Adrenal gland (tissue), 12 donors: ENCODE results near the gene GPHB5. TPM values are rescaled to one million over a fixed set of nuclear protein-coding genes. Genes with fewer than 3 reads are reported as not detected.

ENCODE experiments used
- DNase-seq, 7 donors: peaks; one replicate each; pipeline ENCODE4 v3.0.0-alpha.2; 2019 to 2020
- H3K27ac ChIP-seq, 5 donors: fragments of 200-600 bp; sonication (generic) in 4 of 5; 1 replicate in 3 of 5; 2 replicates in 2 of 5; pipeline versions ENCODE4 v1.5.1 to v1.8.0; 2016 to 2020; ENCODE audit warnings: mild to moderate bottlenecking in 1 of 5
- H3K27me3 ChIP-seq: fragments of 200-600 bp; 2 replicates; pipeline ENCODE4 v1.8.0; 2021
- H3K36me3 ChIP-seq, 2 donors: fragments of 200-600 bp; replicated peaks in 1 of 2; 1 replicate in 1 of 2; 2 replicates in 1 of 2; pipeline versions ENCODE4 v1.5.1 to v1.8.0; 2018 to 2022
- H3K4me1 ChIP-seq, 2 donors: fragments of 200-600 bp; replicated peaks in 1 of 2; 1 replicate in 1 of 2; 2 replicates in 1 of 2; pipeline versions ENCODE4 v1.5.1 to v1.8.0; 2018 to 2021
- H3K4me3 ChIP-seq, 4 donors: fragments of 200-600 bp; sonication (generic) in 3 of 4; one replicate each; pipeline ENCODE4 v1.5.1; 2016 to 2018
- H3K9me3 ChIP-seq, 3 donors: fragments of 200-600 bp; sonication (generic) in 1 of 3; replicated peaks in 1 of 3; 1 replicate in 2 of 3; 2 replicates in 1 of 3; pipeline versions ENCODE4 v1.5.1 to v1.8.0; 2016 to 2021
- POLR2A ChIP-seq, 2 donors: fragments of 450-650 bp; IDR thresholded peaks; one replicate each; pipeline ENCODE4 v1.6.1; 2017; ENCODE audit warnings: antibody characterized with exemption in 2 of 2, mild to moderate bottlenecking in 2 of 2, moderate library complexity in 1 of 2
- WGBS, 4 donors: extraction: QIAGEN DNeasy Blood & Tissue Kit in 2 of 4; methylation state at CpG; one replicate each; pipeline versions ENCODE4 v1.1.5 to v1.1.7; 2013 to 2017; 5-methylcytosine and 5-hydroxymethylcytosine counted together
- intact Hi-C, 2 donors: fragments of 100-400 bp; cut with DNase I; formaldehyde crosslinking; loops; one replicate each; pipeline versions ENCODE4 v1.14.1 to v1.15.0; 2022 to 2023
- polyA plus RNA-seq, 3 donors: library from polyadenylated mRNA; stranded (reverse); fragments of 200-250 nt in 2 of 3; fragments of 350-450 nt in 1 of 3; fragmentation: Illumina TruSeq in 1 of 3; extraction: RNeasy Lipid Tissue Mini Kit (QIAGEN cat#74804) in 1 of 3; gene quantifications; one replicate each; pipeline ENCODE4 v1.2.3, GENCODE V29; 2013 to 2014
- total RNA-seq, 9 donors: library from RNA; depleted of rRNA in 4 of 9; stranded (reverse); fragments of >200 nt in 4 of 9; fragments of 120-200 nt in 1 of 9; fragmentation: NEBNext Ultra II Directional in 1 of 9; extraction: Animal tissue kit (Norgen Biotek cat#: 25700) in 1 of 9; gene quantifications; one replicate each; pipeline versions ENCODE4 v1.1.0 to v1.2.4, GENCODE V29; 2013 to 2023
- TF ChIP-seq, protein P1 (sequence below), 6 experiments: fragments of 450-650 bp in 4 of 6; fragments of 200-600 bp in 2 of 6; sonication (generic) in 1 of 6; IDR thresholded peaks; 1 replicate in 5 of 6; 2 replicates in 1 of 6; pipeline versions ENCODE4 v1.5.1 to v1.8.0; 2016 to 2021; ENCODE audit warnings: antibody characterized with exemption in 6 of 6, mild to moderate bottlenecking in 2 of 6, moderate library complexity in 1 of 6
- donor health status: healthy with polysubstance abuse.
- donor health status: Bipolar disorder and iron deficiency.
- donor health status: DM: yes; HTN: yes; CAD: no.
- donor health status: DM: no; HTN: no; CAD: no.
- donor health status: DM: no; HTN: no; CAD: no.
- donor health status: DM: yes; HTN: yes; CAD: no.

GPHB5 gene
- total and polyA plus RNA-seq, 12 donors = not detected

GRCh38 chr14:63328787-63329737 lies 10.3 kb upstream of the GPHB5 start:
- TF ChIP-seq, protein P1, sequence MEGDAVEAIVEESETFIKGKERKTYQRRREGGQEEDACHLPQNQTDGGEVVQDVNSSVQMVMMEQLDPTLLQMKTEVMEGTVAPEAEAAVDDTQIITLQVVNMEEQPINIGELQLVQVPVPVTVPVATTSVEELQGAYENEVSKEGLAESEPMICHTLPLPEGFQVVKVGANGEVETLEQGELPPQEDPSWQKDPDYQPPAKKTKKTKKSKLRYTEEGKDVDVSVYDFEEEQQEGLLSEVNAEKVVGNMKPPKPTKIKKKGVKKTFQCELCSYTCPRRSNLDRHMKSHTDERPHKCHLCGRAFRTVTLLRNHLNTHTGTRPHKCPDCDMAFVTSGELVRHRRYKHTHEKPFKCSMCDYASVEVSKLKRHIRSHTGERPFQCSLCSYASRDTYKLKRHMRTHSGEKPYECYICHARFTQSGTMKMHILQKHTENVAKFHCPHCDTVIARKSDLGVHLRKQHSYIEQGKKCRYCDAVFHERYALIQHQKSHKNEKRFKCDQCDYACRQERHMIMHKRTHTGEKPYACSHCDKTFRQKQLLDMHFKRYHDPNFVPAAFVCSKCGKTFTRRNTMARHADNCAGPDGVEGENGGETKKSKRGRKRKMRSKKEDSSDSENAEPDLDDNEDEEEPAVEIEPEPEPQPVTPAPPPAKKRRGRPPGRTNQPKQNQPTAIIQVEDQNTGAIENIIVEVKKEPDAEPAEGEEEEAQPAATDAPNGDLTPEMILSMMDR (IDR thresholded peaks at IDR 0.05) = no peak
- no peak for TF ChIP-seq POLR2A (IDR thresholded peaks at IDR 0.05)

DNA sequence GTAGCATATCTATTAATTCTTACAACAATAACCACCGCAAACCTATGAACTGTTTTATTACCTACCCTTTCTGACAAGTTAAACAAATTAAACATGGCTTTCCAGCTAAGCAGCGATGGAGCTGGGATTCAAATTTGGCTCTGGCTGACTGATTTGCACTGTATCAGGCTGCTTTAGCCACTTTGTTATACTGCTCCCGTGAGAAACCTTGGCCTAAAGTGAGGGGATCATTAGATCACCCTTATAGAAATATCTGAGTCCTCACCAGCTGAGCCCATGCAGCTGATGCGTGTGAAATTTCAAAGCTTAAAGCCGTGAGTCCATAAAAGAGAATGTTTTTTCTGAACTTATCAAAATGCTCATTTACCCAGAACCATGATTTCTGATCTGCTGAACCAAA lies 8.1 kb upstream of the GPHB5 start:
- Histone ChIP-seq H3K4me1 (no peaks in the 10 kb centered on the region), H3K27me3 (no peaks in the 10 kb centered on the region), H3K4me3 (no peak overlapping the region), H3K27ac (no peak overlapping the region), H3K36me3 (no peaks in the 10 kb centered on the region), H3K9me3 (no peaks in the 10 kb centered on the region)
- no peak for TF ChIP-seq POLR2A (IDR thresholded peaks at IDR 0.05)
- TF ChIP-seq, protein P1 (IDR thresholded peaks at IDR 0.05) = no peak
- no peak for DNase-seq
- intact Hi-C loops = no loop called here
- 71 to 80% (median 73%) methylated on average over 5 of the region's 5 CpGs for WGBS, 4 donors

More at GRCh38 chr14:63328787-63329737, 10.3 kb upstream of the GPHB5 start:
- no peaks in the 10 kb centered on the region for H3K27me3 ChIP-seq
- H3K36me3 ChIP-seq = no peaks in the 10 kb centered on the region
- DNase-seq = no peak
- H3K4me3 ChIP-seq = no peak overlapping the region
- no peaks in the 10 kb centered on the region for H3K9me3 ChIP-seq
- no peaks in the 10 kb centered on the region for H3K4me1 ChIP-seq
- intact Hi-C loops = no loop called here
- H3K27ac ChIP-seq = no peak overlapping the region
- 60 to 69% (median 62%) methylated on average over 6 of the region's 6 CpGs for WGBS, 4 donors

GRCh38 chr14:63322897-63323573 lies 4.3 kb upstream of the GPHB5 start:
- Histone ChIP-seq H3K36me3 (no peaks in the 10 kb centered on the region), H3K9me3 (no peaks in the 10 kb centered on the region), H3K4me3 (no peak overlapping the region), H3K4me1 (no peaks in the 10 kb centered on the region), H3K27me3 (no peaks in the 10 kb centered on the region), H3K27ac (no peak overlapping the region)
- no peak for DNase-seq
- TF ChIP-seq, protein P1 (IDR thresholded peaks at IDR 0.05) = no peak
- TF ChIP-seq POLR2A (IDR thresholded peaks at IDR 0.05) = no peak
- intact Hi-C loops = no loop called here
- 59 to 63% (median 62%) methylated on average over 9 of the region's 9 CpGs for WGBS, 4 donors

- DNase-seq = no peak
- H3K9me3 ChIP-seq = no peaks in the 10 kb centered on the region
- no peaks in the 10 kb centered on the region for H3K36me3 ChIP-seq
- WGBS, 4 donors = 84 to 95% (median 94%) methylated on average over 1 of the region's 1 CpG
- TF ChIP-seq POLR2A (IDR thresholded peaks at IDR 0.05) = no peak
- TF ChIP-seq, protein P1 (IDR thresholded peaks at IDR 0.05) = no peak
- intact Hi-C loops = no loop called here
- H3K27me3 ChIP-seq = no peaks in the 10 kb centered on the region
- no peaks in the 10 kb centered on the region for H3K4me1 ChIP-seq
- H3K4me3 ChIP-seq = no peak overlapping the region
- no peak overlapping the region for H3K27ac ChIP-seq
Observed at GRCh38 chr14:63322472-63322871, 3.7 kb upstream of the GPHB5 start.
